ENCODE measurements around the gene ADSS1. TPM values are rescaled to one million over a fixed set of nuclear protein-coding genes. Genes with fewer than 3 reads are reported as not detected.
A peak's percentile ranks its signal among the peaks of the same experiment; 100 is the strongest.

The ADSS1 gene
- polyA plus RNA-seq, 4 donors = 12.7 to 19.7 (median 15.9) TPM

DNA sequence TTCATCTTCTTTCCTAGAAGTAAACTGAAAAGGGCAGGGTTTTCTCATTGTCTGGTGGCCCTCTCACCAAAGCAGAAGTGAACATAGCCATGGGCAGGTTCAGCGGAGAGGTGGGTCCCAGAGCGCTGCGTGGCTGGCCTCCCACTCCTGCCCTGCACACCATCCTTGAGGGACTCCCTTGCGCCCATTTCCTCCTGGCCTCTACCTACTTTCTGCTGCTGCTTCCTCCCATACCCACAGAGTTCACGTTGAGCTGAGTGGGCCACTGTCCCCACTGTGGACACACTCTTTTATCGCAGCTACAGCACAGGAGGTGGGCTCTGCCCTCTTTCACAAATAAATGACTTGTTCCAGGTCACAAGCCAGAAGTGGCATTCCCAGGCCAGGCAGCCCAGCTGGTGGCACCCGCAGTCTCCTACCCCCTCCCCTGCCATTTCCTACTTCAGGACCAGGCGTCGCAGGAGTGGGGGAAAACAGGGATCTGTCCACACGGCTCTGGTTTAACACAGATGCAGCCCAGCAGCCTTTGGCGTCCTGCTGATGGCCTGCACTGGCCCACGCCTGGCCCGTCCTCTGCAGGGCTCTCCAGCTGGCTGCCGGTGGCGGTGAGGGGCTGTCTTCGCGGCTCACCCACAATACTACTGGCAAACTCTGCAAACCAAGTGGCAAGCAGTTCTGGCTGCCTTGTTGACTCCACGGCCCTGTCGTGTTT lies 33.8 kb downstream of the ADSS1 start:
- DNase-seq (ENCODE audit: low read depth in 4 of 4, low spot score in 2 of 4) = no peak

DNA sequence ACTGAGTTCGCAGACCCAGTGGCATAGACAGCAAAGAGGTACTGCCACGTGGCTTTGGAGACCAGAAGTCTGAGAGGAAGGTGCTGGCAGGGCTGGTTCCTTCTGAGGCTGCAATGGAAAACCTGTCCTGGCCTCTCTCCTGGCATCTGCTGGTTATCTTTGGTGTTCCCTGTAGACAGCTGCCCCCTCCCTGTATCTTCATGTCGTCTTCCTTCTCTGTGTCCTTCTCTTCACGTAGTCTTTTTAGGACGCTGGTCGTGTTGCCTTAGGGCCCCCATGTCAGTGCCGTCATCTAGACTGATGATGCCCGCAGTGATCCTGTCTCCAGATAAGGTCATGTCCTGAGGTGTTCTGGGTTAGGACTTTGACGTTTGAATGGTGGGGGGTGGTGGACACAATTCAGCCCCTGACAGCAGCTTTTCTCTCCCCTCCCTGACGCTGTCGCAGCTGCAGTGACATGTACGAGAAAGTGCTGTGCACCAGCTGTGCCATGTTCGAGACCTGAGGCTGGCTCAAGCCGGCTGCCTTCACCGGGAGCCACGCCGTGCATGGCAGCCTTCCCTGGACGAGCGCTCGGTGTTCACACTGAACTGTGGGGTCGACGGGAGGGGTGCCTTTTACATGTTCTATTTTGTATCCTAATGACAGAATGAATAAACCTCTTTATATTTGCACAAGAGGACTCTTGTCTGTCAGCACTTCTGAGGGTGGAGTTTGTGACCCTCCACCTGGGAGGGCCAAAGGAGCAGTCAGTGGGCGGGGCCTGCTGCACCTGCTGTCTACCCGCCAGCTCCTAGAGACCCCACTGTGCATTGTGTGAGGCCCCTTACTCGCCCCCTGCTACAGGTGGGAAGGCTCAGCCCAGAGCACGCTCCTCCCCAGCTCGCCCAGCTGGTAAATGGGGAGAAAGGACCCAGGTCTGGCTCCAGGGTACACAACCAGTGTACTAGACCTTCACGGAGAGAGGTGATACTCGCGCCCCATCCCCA lies 35.2 kb downstream of the ADSS1 start:
- DNase-seq (ENCODE audit: low read depth in 4 of 4, low spot score in 2 of 4) = no peak

DNA sequence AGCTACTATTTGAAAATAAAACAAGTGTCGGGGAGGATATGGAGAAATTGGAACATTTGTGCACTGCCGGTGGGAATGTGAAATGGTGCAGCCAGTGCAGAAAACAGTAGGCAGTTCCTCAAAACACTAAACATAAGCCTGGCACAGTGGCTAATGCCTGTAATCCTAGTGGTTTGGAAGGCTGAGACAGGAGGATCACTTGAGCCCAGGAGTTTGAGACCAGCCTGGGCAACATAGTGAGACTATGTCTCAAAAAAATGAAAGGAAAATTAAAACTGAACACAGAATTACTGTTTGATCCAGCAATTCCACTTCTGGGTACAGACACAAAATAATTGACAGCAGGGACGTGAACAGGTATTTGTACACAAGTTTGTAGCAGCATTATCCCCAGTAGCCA lies 41.5 kb downstream of the ADSS1 start:
- no peak for DNase-seq (ENCODE audit: low read depth in 4 of 4, low spot score in 2 of 4)

DNA sequence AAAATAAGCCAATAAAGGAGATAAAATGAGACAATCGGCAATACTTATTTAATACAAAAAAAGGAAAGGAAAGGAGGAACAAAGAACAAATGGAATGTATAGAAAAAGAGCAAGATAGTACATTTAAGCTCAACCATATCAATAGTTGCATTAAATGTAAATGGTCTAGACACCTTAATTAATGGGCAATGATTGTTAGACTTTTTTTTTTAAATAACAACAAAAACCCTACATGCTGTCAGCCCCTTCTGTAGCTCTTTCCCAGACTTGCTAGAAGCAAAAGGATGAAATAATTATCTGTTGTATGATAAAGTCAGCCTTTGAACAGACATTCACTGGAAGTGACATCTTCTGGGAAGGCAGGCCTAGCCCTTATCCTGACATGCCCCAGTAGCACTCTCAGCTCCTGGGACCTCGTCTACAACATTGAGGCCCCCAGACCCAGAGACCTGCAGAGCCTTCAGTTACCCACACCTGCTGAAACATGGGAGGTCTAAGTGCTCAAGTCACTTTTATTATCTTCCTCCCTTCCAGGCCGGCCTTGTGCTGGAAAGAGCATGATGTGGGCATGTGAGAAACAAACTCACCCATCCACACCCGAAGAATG lies 42.3 kb downstream of the ADSS1 start:
- no peak for DNase-seq (ENCODE audit: low read depth in 4 of 4, low spot score in 2 of 4)

DNA sequence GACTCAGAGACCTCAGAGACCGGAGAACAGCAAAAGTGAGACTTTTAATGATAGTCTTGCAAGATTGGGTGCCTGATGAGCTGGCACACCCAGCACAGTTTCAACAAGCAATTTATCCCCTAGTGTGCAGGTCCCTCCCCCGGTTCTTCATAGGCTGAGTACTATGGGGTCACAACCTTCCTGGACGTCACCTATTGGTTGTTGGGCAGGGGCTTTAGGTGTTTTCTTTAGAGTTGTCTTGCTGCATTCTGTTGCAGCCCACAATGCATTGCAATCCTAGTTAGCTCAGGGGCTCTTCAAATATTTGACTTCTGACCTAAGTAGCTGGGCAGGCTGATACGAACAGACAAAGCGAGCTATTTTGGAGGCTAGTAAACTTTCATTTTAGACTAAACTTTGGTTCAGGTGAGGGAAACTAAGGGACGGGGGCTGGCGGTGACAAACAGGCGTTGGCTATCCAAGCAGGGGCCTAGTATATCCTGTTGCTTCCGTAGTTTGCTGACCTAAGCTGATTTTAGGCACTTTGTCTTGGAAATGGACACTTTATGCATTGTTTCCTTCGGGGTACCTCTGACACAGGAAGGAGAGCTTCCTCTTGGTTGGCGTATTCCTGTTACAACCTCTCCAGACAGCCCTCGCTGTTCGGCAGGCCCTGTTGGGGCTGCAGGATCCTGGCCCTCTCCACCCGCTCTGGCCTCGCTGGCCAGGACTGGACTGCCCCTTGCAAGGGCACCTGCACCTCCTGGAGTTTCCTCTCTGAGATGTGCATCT lies 43.0 kb downstream of the ADSS1 start:
- no peak for DNase-seq (ENCODE audit: low read depth in 4 of 4, low spot score in 2 of 4)

DNA sequence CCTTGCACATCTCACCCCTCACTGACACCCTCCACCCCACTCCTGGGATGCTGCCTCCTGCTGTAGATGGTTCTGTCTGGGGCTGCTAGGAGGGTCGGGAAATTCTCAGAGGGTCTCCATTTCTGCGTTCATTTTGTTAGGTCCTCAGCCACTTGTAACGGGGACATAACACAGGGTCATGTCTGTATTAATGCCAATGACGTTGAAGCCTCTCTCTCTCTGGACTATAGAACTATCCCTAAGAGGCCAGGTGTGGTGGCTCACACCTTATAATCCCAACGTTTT lies 43.5 kb downstream of the ADSS1 start:
- DNase-seq (ENCODE audit: low read depth in 4 of 4, low spot score in 2 of 4) = no peak

DNA sequence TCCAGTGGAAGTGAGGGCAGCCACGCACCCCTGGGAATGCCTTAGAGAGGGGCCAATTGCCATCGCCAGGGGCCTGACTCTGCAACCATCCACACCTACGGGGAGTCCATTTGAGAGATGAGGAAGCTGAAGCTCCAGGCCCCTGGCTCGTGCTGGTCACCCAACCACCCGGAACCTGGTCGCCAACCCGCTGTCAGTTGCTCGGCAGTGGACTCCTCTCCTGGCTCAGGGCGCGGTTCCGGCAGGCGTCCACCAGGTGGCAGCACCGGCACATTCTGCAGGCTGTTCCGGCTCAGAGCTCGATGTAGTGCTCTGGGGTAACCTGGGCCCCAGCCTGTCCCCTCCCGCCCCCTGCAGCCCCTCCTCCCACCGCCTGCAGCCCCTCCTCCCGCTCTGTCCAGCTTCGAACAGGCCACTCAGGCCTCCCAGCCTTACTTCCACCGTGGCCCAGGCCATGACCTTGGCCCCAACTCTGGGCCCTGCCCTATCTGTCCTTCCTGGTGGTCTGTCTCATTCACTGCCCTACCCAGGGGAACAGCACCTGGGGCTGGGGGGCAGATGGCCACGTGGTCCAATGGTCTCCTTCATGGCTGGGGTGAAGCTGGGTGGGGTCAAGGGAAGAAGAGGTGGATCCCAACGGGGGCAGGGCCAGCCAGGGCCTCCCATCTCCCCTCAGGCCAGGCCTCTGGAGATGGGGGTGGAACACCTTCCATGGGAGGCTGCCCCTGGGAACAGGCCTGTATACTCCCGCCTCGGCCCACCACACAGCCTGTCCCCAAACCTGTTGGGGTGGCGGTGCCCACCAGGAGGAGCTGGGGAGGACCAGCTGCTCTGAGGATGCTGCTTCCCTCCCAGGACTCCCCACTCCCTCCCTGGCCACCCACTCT lies 44.7 kb downstream of the ADSS1 start:
- peak in 3 of 4 donors; percentile 63 to 73 (median 69) for DNase-seq (ENCODE audit: low read depth in 4 of 4, low spot score in 2 of 4)

DNA sequence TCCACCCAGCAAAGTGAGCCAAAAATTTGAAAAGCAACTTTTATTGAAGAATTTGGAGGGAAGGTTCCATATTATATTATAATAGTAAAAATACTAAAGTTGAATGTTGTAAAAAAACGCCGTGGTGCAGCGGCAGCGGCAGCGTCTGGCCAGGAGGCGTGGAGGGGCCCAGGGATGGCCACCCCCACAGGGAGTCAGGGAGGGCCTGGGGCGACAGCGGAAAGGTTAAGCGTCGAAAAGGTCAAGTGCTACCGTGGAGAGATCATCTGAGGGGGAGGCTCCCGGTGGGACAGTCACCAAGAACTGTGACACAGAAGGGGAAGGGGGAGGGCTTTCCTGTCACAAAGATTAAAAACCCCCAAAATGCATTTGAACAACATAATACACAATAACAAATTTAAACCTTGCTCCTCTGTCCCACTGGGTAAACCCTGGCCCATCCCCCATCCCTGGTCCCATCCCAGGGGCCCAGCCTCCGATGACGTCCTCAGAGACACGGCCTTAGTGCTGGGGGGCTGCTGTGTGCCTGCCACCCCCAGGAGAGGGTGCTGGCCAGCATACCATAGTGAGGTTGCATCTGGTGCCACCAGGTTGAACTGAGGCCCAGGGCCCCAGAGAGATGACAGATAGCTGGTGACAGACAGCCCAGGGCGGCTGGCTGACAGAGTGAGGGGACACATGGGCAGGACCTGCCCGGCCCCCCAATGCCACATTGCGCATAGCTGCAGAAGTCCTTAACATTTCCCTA lies 45.5 kb downstream of the ADSS1 start:
- no peak for DNase-seq (ENCODE audit: low read depth in 4 of 4, low spot score in 2 of 4)

DNA sequence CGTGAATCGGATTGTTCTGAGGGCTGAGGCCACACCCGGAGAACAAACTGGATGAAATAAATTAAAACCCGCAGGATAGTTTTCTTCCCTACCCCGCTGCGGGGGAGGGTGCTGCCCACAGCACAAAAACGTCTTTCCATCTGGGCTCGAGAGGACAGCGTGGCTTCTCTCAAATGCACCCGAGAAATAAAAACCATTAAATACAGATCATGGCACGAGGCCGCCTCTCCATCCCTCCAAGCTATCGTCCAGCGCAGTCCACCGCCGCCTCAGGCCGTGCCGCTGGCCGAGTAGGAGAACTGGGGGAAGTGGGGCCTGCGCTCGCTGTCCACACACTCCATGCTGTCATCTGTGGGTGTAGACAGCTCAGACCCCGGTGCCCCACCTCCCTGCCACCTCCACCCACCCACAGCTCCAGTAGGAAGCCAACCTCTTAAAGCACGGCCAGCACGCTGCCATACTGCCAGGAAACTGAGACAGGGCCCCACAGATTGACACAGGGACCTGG lies 46.1 kb downstream of the ADSS1 start:
- no peak for DNase-seq (ENCODE audit: low read depth in 4 of 4, low spot score in 2 of 4)

DNA sequence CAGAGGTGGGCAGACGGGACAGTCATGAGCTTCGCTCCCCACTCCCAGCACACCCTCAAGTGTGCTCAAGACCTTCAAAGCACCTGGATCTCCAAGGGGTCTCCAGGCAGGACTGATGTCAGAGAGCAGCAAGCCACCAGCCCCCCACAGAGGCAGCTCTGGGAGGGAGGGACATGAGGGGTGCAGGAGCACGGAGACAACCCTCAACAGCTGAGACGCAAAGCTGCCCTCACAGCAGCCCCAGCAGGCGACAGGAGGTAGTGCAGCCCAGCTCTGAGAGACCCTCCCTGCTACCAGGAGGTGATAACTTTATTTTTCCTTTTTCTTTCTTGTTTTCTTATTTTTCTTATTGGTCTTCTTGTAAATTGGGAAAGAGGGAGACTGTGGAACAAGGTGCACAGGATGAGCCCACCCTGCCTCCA lies 46.8 kb downstream of the ADSS1 start:
- no peak for DNase-seq (ENCODE audit: low read depth in 4 of 4, low spot score in 2 of 4)

DNA sequence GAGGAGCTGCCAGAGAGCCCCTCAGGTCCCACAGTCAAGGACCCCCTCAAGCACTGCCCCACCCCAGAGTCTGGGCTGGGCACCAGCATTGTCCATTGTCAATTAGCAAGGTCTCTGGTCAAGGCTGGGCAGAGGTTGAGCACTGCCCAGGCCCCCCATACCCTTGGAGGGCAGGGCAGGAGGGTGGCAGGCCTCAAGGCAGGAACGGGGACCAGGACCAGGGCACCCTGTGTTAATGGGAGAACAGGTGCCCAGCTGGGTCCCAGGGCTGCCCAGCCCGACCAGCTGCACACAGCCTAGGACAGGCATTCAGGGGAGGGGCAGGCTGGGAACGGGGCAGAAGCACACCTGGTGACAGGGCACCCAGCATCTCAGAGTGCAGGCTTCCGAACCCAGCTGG lies 47.3 kb downstream of the ADSS1 start:
- no peak for DNase-seq (ENCODE audit: low read depth in 4 of 4, low spot score in 2 of 4)

DNA sequence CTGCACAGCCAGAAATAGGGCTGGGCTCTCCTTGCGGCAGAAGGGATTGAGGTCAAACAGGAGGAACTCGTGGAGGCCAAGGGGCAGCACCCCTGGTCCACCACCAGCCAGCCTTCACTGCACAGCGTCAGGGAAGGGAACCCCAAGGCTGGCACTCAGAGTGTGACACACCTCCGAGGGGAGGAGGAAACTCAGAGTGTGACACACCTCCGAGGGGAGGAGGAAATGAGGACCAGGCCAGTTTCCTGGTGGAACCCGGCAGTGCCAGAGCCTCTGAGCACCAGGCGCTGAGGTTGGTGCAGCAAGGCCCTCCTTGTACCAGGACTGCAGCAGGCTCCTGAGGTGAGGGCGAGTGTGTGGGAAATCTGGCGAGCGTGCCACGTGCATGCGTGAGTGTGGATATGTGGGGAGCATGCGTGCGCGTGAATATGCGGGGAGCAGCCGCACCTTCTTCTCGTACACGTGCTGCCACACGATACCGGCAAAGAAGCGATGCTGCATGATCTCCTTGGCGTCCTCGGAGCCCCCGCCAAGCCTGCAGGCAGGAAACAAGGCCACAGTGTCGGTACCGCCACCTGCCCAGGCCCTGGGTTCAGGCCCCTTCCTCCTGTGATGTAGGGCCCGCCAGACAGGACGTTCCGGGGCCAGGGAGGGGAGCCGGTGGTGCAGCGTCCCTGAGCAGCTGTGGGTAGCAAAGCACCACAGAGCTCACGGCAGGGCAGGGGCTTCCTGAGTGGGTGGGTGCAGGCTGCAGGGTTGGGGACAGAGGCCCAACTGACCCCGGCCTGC lies 48.1 kb downstream of the ADSS1 start:
- no peak for DNase-seq (ENCODE audit: low read depth in 4 of 4, low spot score in 2 of 4)

DNA sequence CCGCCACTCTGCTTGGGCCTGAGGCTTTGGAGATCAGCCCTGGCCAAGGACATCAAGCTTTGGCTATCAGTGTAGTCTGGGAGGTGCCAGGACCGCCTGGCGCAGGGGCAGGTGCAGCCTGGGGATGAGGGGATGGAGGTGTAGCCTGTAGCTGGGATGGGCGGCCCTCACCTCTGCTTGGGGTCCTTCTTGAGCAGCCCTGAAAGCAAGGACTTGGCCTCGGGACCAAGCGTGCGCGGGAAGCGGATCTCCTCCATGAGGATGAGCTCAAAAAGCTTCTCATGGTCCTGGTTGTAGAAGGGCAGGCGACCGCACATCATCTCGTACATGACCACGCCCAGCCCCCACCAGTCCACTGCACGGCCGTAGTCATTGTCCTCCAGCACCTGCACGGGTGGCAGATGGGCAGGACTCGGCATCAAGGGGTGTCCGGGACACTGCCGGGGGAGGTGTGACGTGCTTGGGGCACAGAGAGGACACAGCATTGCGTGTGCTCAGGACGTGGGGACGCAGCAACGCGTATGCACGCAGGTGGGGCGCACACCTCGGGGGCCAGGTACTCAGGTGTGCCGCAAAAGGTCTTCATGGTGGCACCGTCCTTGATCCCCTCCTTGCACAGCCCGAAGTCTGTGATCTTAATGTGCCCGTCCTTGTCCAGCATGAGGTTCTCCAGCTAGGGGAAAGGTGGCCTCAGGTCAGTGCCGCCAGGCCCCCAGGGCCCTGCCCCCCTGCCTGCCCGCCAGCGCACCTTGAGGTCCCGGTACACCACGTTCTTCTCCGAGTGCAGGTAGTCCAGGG lies 48.9 kb downstream of the ADSS1 start:
- no peak for DNase-seq (ENCODE audit: low read depth in 4 of 4, low spot score in 2 of 4)

DNA sequence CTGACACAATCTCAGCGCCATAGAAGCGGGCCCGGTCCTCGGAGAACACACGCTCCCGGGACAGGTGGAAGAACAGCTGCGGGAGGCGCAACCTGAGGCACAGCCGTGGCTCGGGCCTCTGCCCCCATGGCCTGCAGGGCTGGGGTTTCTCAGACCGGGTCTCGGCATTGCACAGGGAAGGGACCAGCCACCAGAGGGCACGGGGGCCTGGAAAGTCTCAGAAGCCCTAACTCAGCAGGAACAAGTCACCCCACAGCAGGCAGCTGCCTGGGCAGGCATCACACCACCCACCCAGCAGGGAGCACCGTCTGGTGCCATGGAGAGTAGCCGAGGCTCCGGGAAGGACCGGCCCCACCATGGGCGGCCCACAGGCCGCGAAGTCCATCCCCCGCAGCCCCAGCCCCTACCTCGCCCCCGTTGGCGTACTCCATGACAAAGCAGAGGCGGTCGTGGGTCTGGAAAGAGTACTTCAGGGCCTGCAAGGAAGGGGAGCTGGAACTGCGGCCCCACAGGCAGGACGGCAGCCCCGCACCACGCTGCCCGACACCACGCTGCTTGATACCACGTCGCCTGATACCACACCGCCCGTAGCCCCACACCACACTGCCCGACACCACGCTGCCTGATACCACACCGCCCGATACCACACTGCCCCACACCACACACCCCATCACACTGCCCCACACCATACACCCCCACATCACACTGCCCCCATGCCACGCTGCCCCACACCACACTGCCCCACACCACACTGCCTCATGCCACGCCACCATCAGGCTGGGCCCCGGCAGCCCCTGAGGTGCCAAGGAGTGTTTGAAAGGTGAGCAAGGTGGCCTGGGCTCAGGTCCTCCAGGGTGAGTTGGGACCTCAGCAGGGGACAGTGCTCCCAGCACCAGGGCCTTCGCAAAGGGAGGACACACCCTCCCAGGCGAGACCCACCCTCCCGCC lies 49.8 kb downstream of the ADSS1 start:
- DNase-seq (ENCODE audit: low read depth in 4 of 4, low spot score in 2 of 4) = no peak

DNA sequence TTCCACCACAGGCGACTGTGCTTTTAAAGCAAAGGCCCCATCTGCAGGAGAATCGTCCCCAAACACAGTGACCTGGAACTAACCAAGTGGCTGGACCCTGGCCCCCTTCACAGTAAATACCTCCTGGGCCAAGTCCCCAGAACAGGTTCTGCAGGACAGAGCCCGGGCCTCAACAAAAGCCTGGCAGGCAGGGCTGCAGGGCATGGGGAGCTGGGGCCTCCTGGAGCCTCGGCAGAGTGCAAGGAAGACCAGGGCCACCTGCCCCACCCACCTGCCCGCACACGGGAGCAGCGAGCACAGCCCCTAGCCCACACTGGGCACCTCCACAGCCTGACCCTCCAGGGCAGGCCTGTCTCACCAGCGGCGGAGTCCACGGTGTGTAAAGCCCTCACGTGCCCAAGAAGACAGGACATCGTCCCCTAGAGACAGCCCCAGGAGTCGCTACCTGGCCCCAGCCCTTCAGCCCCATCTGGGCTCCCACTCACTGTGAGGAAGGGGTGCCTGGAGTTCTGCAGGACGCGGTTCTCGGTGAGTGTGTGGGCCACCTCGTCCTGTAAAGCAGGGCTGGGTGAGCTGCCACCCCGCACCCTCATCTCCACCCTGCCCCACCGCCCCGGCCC lies 50.5 kb downstream of the ADSS1 start:
- DNase-seq (ENCODE audit: low read depth in 4 of 4, low spot score in 2 of 4) = no peak

DNA sequence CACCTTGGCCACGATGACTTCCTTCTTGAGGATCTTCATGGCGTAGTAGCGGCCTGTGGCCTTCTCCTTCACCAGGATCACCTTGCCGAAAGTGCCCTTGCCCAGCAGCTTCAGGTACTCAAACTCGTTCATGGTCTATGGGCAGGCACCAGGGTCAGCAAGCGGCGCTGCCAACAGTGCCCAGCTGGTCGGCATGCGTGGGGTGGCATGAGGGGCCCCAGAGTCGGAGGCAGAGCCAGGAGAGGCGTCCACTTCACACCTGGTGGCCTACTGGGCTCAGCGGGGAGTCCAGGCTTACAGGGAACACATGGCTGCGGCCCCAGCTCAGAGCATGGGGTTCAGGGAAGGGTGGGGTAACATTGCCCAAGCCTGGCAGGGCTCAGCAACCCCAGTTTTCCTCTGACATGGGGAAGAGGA lies 51.1 kb downstream of the ADSS1 start:
- DNase-seq (ENCODE audit: low read depth in 4 of 4, low spot score in 2 of 4) = no peak
